ENCODE results near the gene SEPTIN5.

DNA sequence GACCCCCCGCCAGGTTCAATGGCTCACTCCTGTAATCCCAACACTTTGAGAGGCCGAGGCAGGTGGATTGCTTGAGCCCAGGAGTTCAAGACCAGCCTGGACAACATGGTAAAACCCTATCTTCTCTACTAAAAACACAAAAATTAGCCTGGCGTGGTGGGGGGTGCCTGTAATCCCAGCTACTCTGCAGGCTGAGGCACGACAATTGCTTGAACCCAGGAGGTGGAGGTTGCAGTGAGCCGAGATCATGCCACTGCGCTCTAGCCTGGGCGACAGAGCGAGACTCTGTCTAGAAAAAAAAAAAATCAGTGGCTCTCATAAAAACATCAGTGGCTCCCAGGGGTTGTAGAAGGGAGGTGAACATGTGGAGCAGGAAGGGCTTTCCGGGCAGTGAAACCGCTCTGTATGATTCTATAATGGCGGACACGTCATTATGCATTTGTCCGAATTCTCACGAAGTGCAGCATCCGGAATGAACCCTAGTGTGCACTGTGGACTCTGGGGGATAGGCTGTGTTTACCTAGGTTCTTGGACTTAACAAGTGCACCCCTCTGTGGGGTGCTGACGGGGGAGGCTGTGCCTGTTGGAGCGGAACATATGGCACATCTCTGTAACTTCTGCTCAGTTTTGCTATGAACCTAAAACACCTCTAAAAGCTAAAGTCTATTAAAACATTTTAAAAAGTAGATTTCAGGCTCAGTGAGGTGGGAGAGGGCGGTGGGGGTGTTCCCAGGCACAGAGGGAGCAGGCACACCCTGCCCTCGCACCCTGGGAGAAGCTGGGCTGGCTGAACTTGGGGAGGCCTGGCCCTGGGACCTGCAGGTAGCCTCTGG is 49.1 kb upstream of the SEPTIN5 start:
- TF ChIP-seq TP53 (CRISPR knock-in tag; IDR thresholded peaks at IDR 0.05) (no peak), CTCF (IDR thresholded peaks at IDR 0.05) (no peak), CREB1 (CRISPR knock-in tag; IDR thresholded peaks at IDR 0.05) (no peak), GABPB1 (CRISPR knock-in tag; IDR thresholded peaks at IDR 0.05) (no peak), USF2 (CRISPR knock-in tag; IDR thresholded peaks at IDR 0.05) (no peak), FOXJ3 (CRISPR knock-in tag; IDR thresholded peaks at IDR 0.05; ENCODE audit: borderline replicate concordance) (no peak), JUN (CRISPR knock-in tag; IDR thresholded peaks at IDR 0.05) (no peak), MAX (CRISPR knock-in tag; IDR thresholded peaks at IDR 0.05) (no peak), TEAD4 (CRISPR knock-in tag; IDR thresholded peaks at IDR 0.05) (no peak), ZBTB43 (CRISPR knock-in tag; IDR thresholded peaks at IDR 0.05) (no peak), ATF2 (CRISPR knock-in tag; IDR thresholded peaks at IDR 0.05; ENCODE audit: borderline replicate concordance, low read depth) (no peak), MLX (CRISPR knock-in tag; IDR thresholded peaks at IDR 0.05) (no peak)
- TF ChIP-seq, protein P1, sequence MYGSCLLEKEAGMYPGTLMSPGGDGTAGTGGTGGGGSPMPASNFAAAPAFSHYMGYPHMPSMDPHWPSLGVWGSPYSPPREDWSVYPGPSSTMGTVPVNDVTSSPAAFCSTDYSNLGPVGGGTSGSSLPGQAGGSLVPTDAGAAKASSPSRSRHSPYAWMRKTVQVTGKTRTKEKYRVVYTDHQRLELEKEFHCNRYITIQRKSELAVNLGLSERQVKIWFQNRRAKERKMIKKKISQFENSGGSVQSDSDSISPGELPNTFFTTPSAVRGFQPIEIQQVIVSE (CRISPR knock-in tag; IDR thresholded peaks at IDR 0.05; ENCODE audit: borderline replicate concordance), result no peak

All from WTC11 (cell line).